Calu3 (cell line): ENCODE data around the gene NUP214. TPM values are rescaled to one million over a fixed set of nuclear protein-coding genes. Genes with fewer than 3 reads are reported as not detected.

Experiments used
- BruUV-seq: library from RNA; stranded (reverse); fragments of 400-500 nt; replicated peaks from 2 replicates; lab custom pipeline; 2021; lab: Mats Ljungman, UMichigan
- CTCF ChIA-PET: fragments of 300-600 bp; sonication (Branson Sonifier 250); formaldehyde crosslinking; loops from one replicate; lab custom pipeline; 2022; ENCODE audit warnings: antibody characterized with exemption; lab: Charles Lee
- DNase-seq: peaks from one replicate; pipeline ENCODE4 v3.0.0; 2022
- H3K27ac Mint-ChIP-seq: one replicate; pipeline ENCODE4 v1.8.0; 2022; ENCODE audit warnings: mixed read lengths; ENCODE audit not compliant: unreplicated experiment
- H3K27me3 Mint-ChIP-seq: one replicate; pipeline ENCODE4 v1.8.0; 2022; ENCODE audit warnings: mixed read lengths; ENCODE audit not compliant: unreplicated experiment
- H3K36me3 Mint-ChIP-seq: one replicate; pipeline ENCODE4 v1.8.0; 2022; ENCODE audit warnings: mild to moderate bottlenecking, moderate library complexity, mixed read lengths; ENCODE audit not compliant: insufficient read depth, unreplicated experiment
- H3K4me1 Mint-ChIP-seq: one replicate; pipeline ENCODE4 v1.8.0; 2022; ENCODE audit warnings: mild to moderate bottlenecking, low read depth, mixed read lengths; ENCODE audit not compliant: unreplicated experiment
- H3K4me3 Mint-ChIP-seq: one replicate; pipeline ENCODE4 v1.8.0; 2022; ENCODE audit warnings: mild to moderate bottlenecking, low read depth, moderate library complexity, mixed read lengths; ENCODE audit not compliant: unreplicated experiment
- H3K9me3 Mint-ChIP-seq: one replicate; pipeline ENCODE4 v1.8.0; 2022; ENCODE audit warnings: low read depth, mixed read lengths; ENCODE audit not compliant: unreplicated experiment
- CTCF ChIP-seq: fragments of 200-600 bp; IDR thresholded peaks from one replicate; pipeline ENCODE4 v1.8.0; 2022; ENCODE audit warnings: antibody characterized with exemption; ENCODE audit not compliant: unreplicated experiment
- intact Hi-C: fragments of 100-400 bp; cut with micrococcal nuclease; formaldehyde crosslinking; loops from one replicate; pipeline ENCODE4 v1.10.0; 2022; ENCODE audit not compliant: unreplicated experiment
- total RNA-seq: library from RNA; stranded (reverse); gene quantifications from 2 replicates; pipeline ENCODE4 v1.2.3, GENCODE V29; 2022

Gene NUP214
- total RNA-seq, 1 experiment from 2014 or later, result 50.0 TPM

GRCh38 chr9:131185924-131186323 is 60.5 kb downstream of the NUP214 start:
- Mint-ChIP-seq H3K36me3 (peaks cover 5% of the 10 kb centered on the region), H3K27me3 (no peaks in the 10 kb centered on the region), H3K4me3 (no peak overlapping the region), H3K27ac (no peak overlapping the region), H3K4me1 (no peaks in the 10 kb centered on the region), H3K9me3 (no peaks in the 10 kb centered on the region)
- intact Hi-C loops, result no loop called here
- no TSS peak for BruUV-seq
- TF ChIP-seq CTCF, result no peak
- CTCF ChIA-PET, result interaction anchor here (0.6 kb wide), 2 partner anchors 87 to 168 kb away, joined by 3 read pairs; no protein-coding TSS in a partner anchor
- DNase-seq, result no peak

GRCh38 chr9:131186622-131187021 is 61.2 kb downstream of the NUP214 start:
- Mint-ChIP-seq H3K27me3 (no peaks in the 10 kb centered on the region), H3K9me3 (no peaks in the 10 kb centered on the region), H3K4me3 (no peak overlapping the region), H3K4me1 (no peaks in the 10 kb centered on the region), H3K27ac (no peak overlapping the region), H3K36me3 (peaks cover 5% of the 10 kb centered on the region)
- intact Hi-C loops, result no loop called here
- TF ChIP-seq CTCF, result no peak
- DNase-seq, result no peak
- no TSS peak for BruUV-seq
- CTCF ChIA-PET, result interaction anchor here (0.6 kb wide), 1 partner anchor 168 kb away, joined by 3 read pairs; no protein-coding TSS in a partner anchor

- CTCF ChIA-PET, result interaction anchor here (0.6 kb wide), 1 partner anchor 1195 kb away, joined by 3 read pairs; no protein-coding TSS in a partner anchor
- Mint-ChIP-seq H3K9me3 (no peaks in the 10 kb centered on the region), H3K27ac (no peak overlapping the region), H3K27me3 (no peaks in the 10 kb centered on the region), H3K4me1 (no peaks in the 10 kb centered on the region), H3K36me3 (peaks cover 5% of the 10 kb centered on the region), H3K4me3 (no peak overlapping the region)
- no TSS peak for BruUV-seq
- no peak for TF ChIP-seq CTCF
- DNase-seq, result no peak
- intact Hi-C loops, result no loop called here
Measured at GRCh38 chr9:131187957-131188356, 62.6 kb downstream of the NUP214 start.

GRCh38 chr9:131188976-131189375 is 63.6 kb downstream of the NUP214 start:
- H3K9me3 Mint-ChIP-seq, result no peaks in the 10 kb centered on the region
- H3K27me3 Mint-ChIP-seq, result no peaks in the 10 kb centered on the region
- no peak for DNase-seq
- H3K36me3 Mint-ChIP-seq, result peaks cover 5% of the 10 kb centered on the region
- H3K4me3 Mint-ChIP-seq, result no peak overlapping the region
- intact Hi-C loops, result no loop called here
- CTCF ChIA-PET, result no interaction called here
- no peaks in the 10 kb centered on the region for H3K4me1 Mint-ChIP-seq
- BruUV-seq, result no TSS peak
- no peak overlapping the region for H3K27ac Mint-ChIP-seq
- TF ChIP-seq CTCF, result no peak
